H1 (cell line): ENCODE data around the gene ITM2B. TPM values are rescaled to one million over a fixed set of nuclear protein-coding genes. Genes with fewer than 3 reads are reported as not detected.

Experiments used
- CTCF ChIA-PET: fragments of 300-600 bp; sonication (Branson Sonifier 250); formaldehyde crosslinking; loops from one replicate; lab custom pipeline; 2021; ENCODE audit not compliant: partially characterized antibody; lab: Charles Lee
- POLR2A ChIA-PET: fragments of 300-600 bp; sonication (Branson Sonifier 250); formaldehyde crosslinking; loops from one replicate; lab custom pipeline; 2021; ENCODE audit warnings: inconsistent platforms; ENCODE audit not compliant: partially characterized antibody; lab: Charles Lee
- DNase-seq, 2 experiments: peaks; one replicate each; pipeline versions ENCODE4 v3.0.0 to v3.0.0-alpha.2; 2010 to 2022; ENCODE audit warnings: low spot score in 2 of 2, low read depth in 1 of 2, mixed read lengths in 1 of 2
- FAIRE-seq: peaks from 2 replicates; lab custom pipeline; 2011; peaks lifted over from hg19 to GRCh38; lab: Jason Lieb, UNC
- H2AFZ ChIP-seq: 2 replicates; pipeline ENCODE4 v1.8.1; 2012; ENCODE audit warnings: low read length, inconsistent platforms
- H2AK5ac ChIP-seq: 2 replicates; pipeline ENCODE4 v1.6.1; 2013; ENCODE audit warnings: low read depth, low read length
- H2BK120ac ChIP-seq: replicated peaks from 2 replicates; pipeline ENCODE3; 2013; ENCODE audit warnings: low read depth, low read length, inconsistent platforms
- H2BK12ac ChIP-seq: 2 replicates; pipeline ENCODE4 v1.6.1; 2013; ENCODE audit warnings: low read depth, low read length
- H2BK15ac ChIP-seq: 2 replicates; pipeline ENCODE4 v1.6.1; 2013; ENCODE audit warnings: low read length
- H2BK20ac ChIP-seq: 2 replicates; pipeline ENCODE4 v1.6.1; 2013; ENCODE audit warnings: low read length
- H2BK5ac ChIP-seq: 2 replicates; pipeline ENCODE4 v1.6.1; 2013; ENCODE audit warnings: low read depth, low read length
- H3K14ac ChIP-seq: 2 replicates; pipeline ENCODE4 v1.6.1; 2013; ENCODE audit warnings: inconsistent platforms; ENCODE audit not compliant: insufficient read length
- H3K18ac ChIP-seq: 2 replicates; pipeline ENCODE4 v1.6.1; 2013; ENCODE audit warnings: low read length; ENCODE audit errors: extremely low read depth
- H3K23ac ChIP-seq: 2 replicates; pipeline ENCODE4 v1.6.1; 2013; ENCODE audit warnings: inconsistent platforms; ENCODE audit not compliant: insufficient read length
- H3K23me2 ChIP-seq: 2 replicates; pipeline ENCODE4 v1.6.1; 2013; ENCODE audit warnings: low read depth, low read length
- H3K27ac ChIP-seq: 2 replicates; pipeline ENCODE4 v1.6.1; 2011; ENCODE audit warnings: low read depth, low read length, inconsistent platforms
- H3K27me3 ChIP-seq, 4 experiments: replicated peaks in 1 of 4; 1 replicate in 1 of 4; 2 replicates in 3 of 4; pipeline versions ENCODE4 v1.6.1 to v1.8.1; 2011 to 2013; ENCODE audit warnings: low read length in 3 of 4, mild to moderate bottlenecking in 3 of 4, inconsistent platforms in 2 of 4, mixed read lengths in 2 of 4, moderate library complexity in 1 of 4; ENCODE audit not compliant: control insufficient read depth in 3 of 4, insufficient read depth in 3 of 4; ENCODE audit errors: extremely low read depth in 1 of 4
- H3K36me3 ChIP-seq, 4 experiments: 2 replicates each; pipeline versions ENCODE4 v1.6.1 to v1.8.1; 2011 to 2013; ENCODE audit warnings: mild to moderate bottlenecking in 4 of 4, low read length in 3 of 4, moderate library complexity in 2 of 4, control low read depth in 1 of 4, inconsistent platforms in 1 of 4; ENCODE audit not compliant: insufficient read depth in 4 of 4, control insufficient read depth in 2 of 4
- H3K4ac ChIP-seq: replicated peaks from 2 replicates; pipeline ENCODE3; 2013; ENCODE audit warnings: low read length, low read depth, mixed read lengths, inconsistent platforms; ENCODE audit not compliant: insufficient read length
- H3K4me1 ChIP-seq, 4 experiments: replicated peaks in 1 of 4; 1 replicate in 1 of 4; 2 replicates in 3 of 4; pipeline versions ENCODE4 v1.6.1 to v1.8.1; 2011 to 2013; ENCODE audit warnings: low read length in 3 of 4, inconsistent platforms in 2 of 4, mixed read lengths in 1 of 4; ENCODE audit not compliant: insufficient read depth in 4 of 4, control insufficient read depth in 3 of 4
- H3K4me2 ChIP-seq, 2 experiments: 2 replicates each; pipeline versions ENCODE4 v1.6.1 to v1.8.1; 2011 to 2013; ENCODE audit warnings: low read depth in 2 of 2, low read length in 2 of 2, control low read depth in 1 of 2, inconsistent platforms in 1 of 2, mild to moderate bottlenecking in 1 of 2; ENCODE audit not compliant: insufficient read depth in 1 of 2
- H3K4me3 ChIP-seq, 4 experiments: fragments of 200-600, 300-600 bp in 1 of 4; sonication (generic), shearing (Covaris generic), sonication (Bioruptor Twin) in 1 of 4; 2 replicates each; pipeline versions ENCODE4 v1.5.1 to v1.8.1; 2011 to 2016; ENCODE audit warnings: low read length in 4 of 4, low read depth in 3 of 4, control low read depth in 2 of 4, inconsistent platforms in 2 of 4, mild to moderate bottlenecking in 2 of 4, mixed read lengths in 1 of 4, moderate library complexity in 1 of 4; ENCODE audit not compliant: insufficient read depth in 2 of 4; ENCODE audit errors: extremely low read depth in 1 of 4
- H3K56ac ChIP-seq: replicated peaks from 2 replicates; pipeline ENCODE3; 2013; ENCODE audit warnings: low read depth, mild to moderate bottlenecking, mixed read lengths, low read length, inconsistent platforms; ENCODE audit not compliant: insufficient read length
- H3K79me1 ChIP-seq: 2 replicates; pipeline ENCODE4 v1.6.1; 2013; ENCODE audit warnings: low read depth, low read length, control low read depth
- H3K79me2 ChIP-seq, 2 experiments: 2 replicates each; pipeline versions ENCODE4 v1.6.1 to v1.8.1; 2012 to 2013; ENCODE audit warnings: low read length in 2 of 2, mild to moderate bottlenecking in 2 of 2, inconsistent platforms in 1 of 2; ENCODE audit not compliant: insufficient read depth in 2 of 2, control insufficient read depth in 1 of 2
- H3K9ac ChIP-seq, 4 experiments: replicated peaks in 1 of 4; 1 replicate in 1 of 4; 2 replicates in 3 of 4; pipeline versions ENCODE4 v1.6.1 to v1.8.1; 2011 to 2013; ENCODE audit warnings: low read depth in 3 of 4, low read length in 3 of 4, control low read depth in 2 of 4, mild to moderate bottlenecking in 2 of 4, moderate library complexity in 2 of 4, inconsistent platforms in 1 of 4; ENCODE audit errors: extremely low read depth in 1 of 4
- H3K9me3 ChIP-seq, 2 experiments: 2 replicates each; pipeline versions ENCODE4 v1.6.1 to v1.8.1; 2012 to 2013; ENCODE audit warnings: mild to moderate bottlenecking in 2 of 2, moderate library complexity in 2 of 2, control low read depth in 1 of 2, inconsistent platforms in 1 of 2, low read depth in 1 of 2, low read length in 1 of 2, mixed read lengths in 1 of 2; ENCODE audit not compliant: insufficient read depth in 2 of 2
- H4K20me1 ChIP-seq, 2 experiments: replicated peaks in 1 of 2; 2 replicates each; pipeline versions ENCODE3 to v1.8.1; 2011 to 2013; ENCODE audit warnings: inconsistent platforms in 2 of 2, low read length in 2 of 2, mild to moderate bottlenecking in 1 of 2; ENCODE audit not compliant: insufficient read depth in 2 of 2, control insufficient read depth in 1 of 2
- H4K5ac ChIP-seq: 2 replicates; pipeline ENCODE4 v1.6.1; 2013; ENCODE audit warnings: low read length, low read depth, mixed read lengths, inconsistent platforms; ENCODE audit not compliant: insufficient read length
- H4K8ac ChIP-seq: 2 replicates; pipeline ENCODE4 v1.8.0; 2013; ENCODE audit warnings: mild to moderate bottlenecking, moderate library complexity, low read length, inconsistent platforms; ENCODE audit not compliant: insufficient read depth; ENCODE audit errors: extremely low read depth
- H4K91ac ChIP-seq: replicated peaks from 2 replicates; pipeline ENCODE3; 2013; ENCODE audit warnings: low read length, mixed read lengths, inconsistent platforms; ENCODE audit not compliant: insufficient read length
- CEBPB ChIP-seq: IDR thresholded peaks from 2 replicates; pipeline ENCODE4 v1.6.1; 2012; ENCODE audit warnings: low read depth, low read length
- CHD1 ChIP-seq: IDR thresholded peaks from 2 replicates; pipeline ENCODE4 v1.6.1; 2012; ENCODE audit warnings: low read depth, low read length, improper control_type of control experiment
- JUND ChIP-seq: IDR thresholded peaks from 2 replicates; pipeline ENCODE4 v1.6.1; 2011; ENCODE audit warnings: mild to moderate bottlenecking, improper control_type of control experiment, low read length
- TEAD4 ChIP-seq: IDR thresholded peaks from 2 replicates; pipeline ENCODE4 v1.6.1; 2012; ENCODE audit warnings: low read depth, low read length, inconsistent platforms, mixed read lengths
- WGBS, 2 experiments: shearing (Covaris generic) in 1 of 2; methylation state at CpG; one replicate each; pipeline versions ENCODE4 v1.1.6 to v1.1.7; 2013 to 2015; ENCODE audit warnings: low lambda C conversion rate in 2 of 2, mixed read lengths in 2 of 2, inconsistent platforms in 1 of 2, low coverage in 1 of 2, missing lambda C conversion rate in 1 of 2; ENCODE audit not compliant: insufficient replicate concordance in 2 of 2, insufficient coverage in 1 of 2, insufficient read length in 1 of 2; ENCODE audit errors: extremely low coverage in 1 of 2, missing lambda C conversion rate in 1 of 2; 5-methylcytosine and 5-hydroxymethylcytosine counted together
- polyA plus RNA-seq, 7 experiments: library from polyadenylated mRNA; depleted of rRNA in 3 of 7; stranded (reverse) in 5 of 7; unstranded in 2 of 7; fragments of >200 nt in 5 of 7; fragments of 200-250 nt in 2 of 7; gene quantifications; 1 replicate in 5 of 7; 2 replicates in 1 of 7; 4 replicates in 1 of 7; pipeline versions ENCODE4 v1.2.1 to v1.2.3, GENCODE V29; 2011 to 2013; ENCODE audit warnings: missing spikeins in 2 of 7, mixed read lengths in 2 of 7
- total RNA-seq: library from RNA; stranded (reverse); fragmentation: NEBNext Ultra II Directional; extraction: Animal tissue kit (Norgen Biotek cat#: 25700); gene quantifications from 2 replicates; pipeline ENCODE4 v1.2.1, GENCODE V29; 2021

Gene ITM2B
- total and polyA plus RNA-seq, 2 of the 8 experiments (the other 6 are each of a cell fraction or from before 2014, with no cell fraction given), result 132 to 184 TPM

- H2AK5ac ChIP-seq, result no peak overlapping the region
- no peak overlapping the region for H3K4me3 ChIP-seq
- no peak overlapping the region for H4K5ac ChIP-seq
- no peak overlapping the region for H3K27ac ChIP-seq
- no peaks in the 10 kb centered on the region for H3K79me2 ChIP-seq
- H3K9me3 ChIP-seq, result no peaks in the 10 kb centered on the region
- no peak overlapping the region for H3K14ac ChIP-seq
- H4K8ac ChIP-seq, result no peak overlapping the region
- ChIA-PET CTCF (no interaction called here), POLR2A (interaction anchor here (0.6 kb wide), 1 partner anchor 176 kb away, joined by 4 read pairs; no protein-coding TSS in a partner anchor)
- H3K4me2 ChIP-seq, result no peak overlapping the region
- no peak overlapping the region for H3K23ac ChIP-seq
- H4K91ac ChIP-seq, result no peak overlapping the region
- no peak overlapping the region for H3K9ac ChIP-seq
- no peak overlapping the region for H3K4ac ChIP-seq
- no peaks in the 10 kb centered on the region for H3K23me2 ChIP-seq
- no peaks in the 10 kb centered on the region for H4K20me1 ChIP-seq
- no peak overlapping the region for H2AFZ ChIP-seq
- DNase-seq (no peak), FAIRE-seq (no peak)
- H3K27me3 ChIP-seq, result no peaks in the 10 kb centered on the region
- 98% methylated on average over 4 of the region's 4 CpGs; no CpG with 5 or more reads in 1 of the 2 experiments for WGBS, 2 experiments
- H2BK5ac ChIP-seq, result no peak overlapping the region
- H2BK20ac ChIP-seq, result no peak overlapping the region
- H3K79me1 ChIP-seq, result no peaks in the 10 kb centered on the region
- H3K56ac ChIP-seq, result no peak overlapping the region
- H2BK12ac ChIP-seq, result no peak overlapping the region
- H2BK15ac ChIP-seq, result no peak overlapping the region
- H3K18ac ChIP-seq, result no peak overlapping the region
- H3K36me3 ChIP-seq, result peaks cover 0 to 65% (median 17%) of the 10 kb centered on the region in 4 experiments; a peak in 6 of 8 replicates
- peaks cover 0 to 2% (median 0%) of the 10 kb centered on the region in 4 experiments; a peak in 2 of 7 replicates for H3K4me1 ChIP-seq
- TF ChIP-seq TEAD4 (no peak), JUND (no peak), CHD1 (no peak), CEBPB (peak; percentile 57; the same call in 1 of the 2 replicates)
- H2BK120ac ChIP-seq, result no peak overlapping the region
Observed at GRCh38 chr13:48260970-48261369, 28.0 kb downstream of the ITM2B start.
